Endothelial cell of umbilical vein (primary cell): ENCODE data around the gene CASR. TPM values are rescaled to one million over a fixed set of nuclear protein-coding genes. Genes with fewer than 3 reads are reported as not detected.

ENCODE experiments used
- BruUV-seq: library from RNA; stranded (reverse); fragments of 400-500 nt; replicated peaks from 2 replicates; lab custom pipeline; 2021; lab: Mats Ljungman, UMichigan
- CTCF ChIA-PET: fragments of 300-600, 350-600 bp; sonication (Branson Sonifier 250); formaldehyde crosslinking; loops from one replicate; lab custom pipeline; 2021; ENCODE audit warnings: antibody characterized with exemption, inconsistent platforms; lab: Charles Lee
- POLR2A ChIA-PET: fragments of 300-600, 350-600 bp; sonication (Branson Sonifier 250); formaldehyde crosslinking; loops from one replicate; lab custom pipeline; 2021; ENCODE audit warnings: antibody characterized with exemption, inconsistent platforms; lab: Charles Lee
- DNase-seq: peaks from one replicate; pipeline ENCODE4 v3.0.0-alpha.2; 2011; ENCODE audit warnings: low read depth, low spot score
- FAIRE-seq: peaks from 2 replicates; lab custom pipeline; 2011; peaks lifted over from hg19 to GRCh38; lab: Jason Lieb, UNC
- H2AFZ ChIP-seq: 2 replicates; pipeline ENCODE4 v1.6.0; 2012; ENCODE audit warnings: low read depth, low read length, control low read depth, inconsistent platforms
- H3K27ac ChIP-seq: 2 replicates; pipeline ENCODE4 v1.5.1; 2011; ENCODE audit warnings: low read depth, mild to moderate bottlenecking, control low read depth, low read length, moderate library complexity; ENCODE audit not compliant: insufficient read depth
- H3K27me3 ChIP-seq, 2 experiments: 2 replicates each; pipeline versions ENCODE4 v1.6.0 to v1.6.1; 2011; ENCODE audit warnings: low read length in 2 of 2, mixed read lengths in 1 of 2; ENCODE audit not compliant: control insufficient read depth in 2 of 2, insufficient read depth in 2 of 2
- H3K36me3 ChIP-seq, 2 experiments: 2 replicates in 1 of 2; 3 replicates in 1 of 2; pipeline ENCODE4 v1.5.1; 2011; ENCODE audit warnings: low read length in 2 of 2, mild to moderate bottlenecking in 1 of 2, moderate library complexity in 1 of 2; ENCODE audit not compliant: control insufficient read depth in 2 of 2, insufficient read depth in 2 of 2; ENCODE audit errors: extremely low read depth in 1 of 2
- H3K4me1 ChIP-seq: 3 replicates; pipeline ENCODE4 v1.5.1; 2011; ENCODE audit warnings: mild to moderate bottlenecking, low read length; ENCODE audit not compliant: control insufficient read depth, insufficient read depth; ENCODE audit errors: extremely low read depth
- H3K4me2 ChIP-seq: 2 replicates; pipeline ENCODE4 v1.6.1; 2011; ENCODE audit warnings: low read length, control low read depth, mixed read lengths; ENCODE audit not compliant: insufficient read depth
- H3K4me3 ChIP-seq, 3 experiments: fragments of 200-600 bp in 1 of 3; sonication (generic), shearing (Covaris generic) in 1 of 3; replicated peaks in 1 of 3; 2 replicates each; pipeline ENCODE4 v1.5.1; 2011 to 2016; ENCODE audit warnings: control low read depth in 3 of 3, low read length in 3 of 3, mild to moderate bottlenecking in 2 of 3, inconsistent platforms in 1 of 3, low read depth in 1 of 3, moderate library complexity in 1 of 3; ENCODE audit not compliant: insufficient read depth in 1 of 3
- H3K79me2 ChIP-seq: 2 replicates; pipeline ENCODE4 v1.6.0; 2012; ENCODE audit warnings: low read length, inconsistent platforms; ENCODE audit not compliant: control insufficient read depth, insufficient read depth
- H3K9ac ChIP-seq: replicated peaks from 2 replicates; pipeline ENCODE3; 2011; ENCODE audit warnings: low read length, control low read depth; ENCODE audit not compliant: insufficient read depth; ENCODE audit errors: extremely low read depth
- H3K9me1 ChIP-seq: replicated peaks from 3 replicates; pipeline ENCODE4 v1.6.0; 2011; ENCODE audit warnings: mild to moderate bottlenecking, low read length; ENCODE audit not compliant: control insufficient read depth, insufficient read depth; ENCODE audit errors: extremely low read depth
- H3K9me3 ChIP-seq: replicated peaks from 2 replicates; pipeline ENCODE4 v1.5.1; 2012; ENCODE audit warnings: low read length, inconsistent platforms; ENCODE audit not compliant: control insufficient read depth, insufficient read depth
- H4K20me1 ChIP-seq: replicated peaks from 2 replicates; pipeline ENCODE3; 2011; ENCODE audit warnings: mild to moderate bottlenecking, low read length; ENCODE audit not compliant: control insufficient read depth, insufficient read depth; ENCODE audit errors: extremely low read depth
- CTCF ChIP-seq, 2 donors: IDR thresholded peaks; 1 replicate in 1 of 2; 2 replicates in 1 of 2; pipeline ENCODE4 v1.5.1; 2011; ENCODE audit warnings: low read length in 2 of 2, mild to moderate bottlenecking in 2 of 2, moderate library complexity in 2 of 2, control low read depth in 1 of 2, inconsistent platforms in 1 of 2, low read depth in 1 of 2; ENCODE audit not compliant: insufficient read depth in 1 of 2; ENCODE audit errors: extremely low read depth in 1 of 2
- EZH2 ChIP-seq: IDR thresholded peaks from 2 replicates; pipeline ENCODE4 v1.6.1; 2012; ENCODE audit warnings: borderline replicate concordance, low read depth, mild to moderate bottlenecking, moderate library complexity, low read length, inconsistent platforms; ENCODE audit not compliant: severe bottlenecking
- FOS ChIP-seq: IDR thresholded peaks from 2 replicates; pipeline ENCODE4 v1.6.1; 2011; ENCODE audit warnings: mild to moderate bottlenecking, low read length, moderate library complexity, borderline replicate concordance; ENCODE audit not compliant: insufficient read depth
- GATA2 ChIP-seq: IDR thresholded peaks from 2 replicates; pipeline ENCODE4 v1.7.0; 2011; ENCODE audit warnings: low read depth, mild to moderate bottlenecking, moderate library complexity, mixed read lengths, low read length; ENCODE audit not compliant: insufficient read length, insufficient read depth
- JUN ChIP-seq: IDR thresholded peaks from 2 replicates; pipeline ENCODE4 v1.6.1; 2011; ENCODE audit warnings: borderline replicate concordance, low read depth; ENCODE audit not compliant: insufficient read length, insufficient read depth
- MAX ChIP-seq: IDR thresholded peaks from 2 replicates; pipeline ENCODE4 v1.6.1; 2011; ENCODE audit not compliant: insufficient read depth, insufficient read length
- MYC ChIP-seq: IDR thresholded peaks from one replicate; pipeline ENCODE4 v1.6.1; 2011; ENCODE audit warnings: mild to moderate bottlenecking, low read depth, low read length
- POLR2A ChIP-seq: IDR thresholded peaks from 2 replicates; pipeline ENCODE4 v1.6.1; 2012; ENCODE audit warnings: low read depth, mild to moderate bottlenecking, control low read depth, low read length
- POLR2AphosphoS5 ChIP-seq: IDR thresholded peaks from 2 replicates; pipeline ENCODE4 v1.6.1; 2012; ENCODE audit warnings: low read depth, mild to moderate bottlenecking, control low read depth, low read length, moderate library complexity; ENCODE audit not compliant: insufficient read depth
- dilution Hi-C: fragments of 300-500 bp; cut with MboI; formaldehyde crosslinking; loops from one replicate; pipeline ENCODE4 v1.15.0; 2019; ENCODE audit warnings: low sequenced_read_pairs; ENCODE audit not compliant: extremely low pct_ligation_motif_present
- intact Hi-C: fragments of 100-400 bp; cut with micrococcal nuclease; formaldehyde crosslinking; loops from one replicate; pipeline ENCODE4 v1.10.0; 2022
- polyA plus RNA-seq, 4 experiments: library from polyadenylated mRNA; depleted of rRNA in 3 of 4; stranded (reverse) in 3 of 4; unstranded in 1 of 4; fragments of >200 nt; gene quantifications; 2 replicates each; pipeline versions ENCODE4 v1.2.1 to v1.2.3, GENCODE V29; 2011 to 2012; ENCODE audit warnings: missing spikeins in 1 of 4
- total RNA-seq: library from RNA; stranded (reverse); gene quantifications from 2 replicates; pipeline ENCODE4 v1.2.3, GENCODE V29; 2021

The CASR gene
- total and polyA plus RNA-seq, 2 donors (not counting 3 experiments of a cell fraction or from before 2014, with no cell fraction given), result not detected

GRCh38 chr3:122198966-122199365, 15.5 kb downstream of the CASR start:
- H2AFZ ChIP-seq, result no peak overlapping the region
- no peaks in the 10 kb centered on the region for H3K4me1 ChIP-seq
- CTCF ChIA-PET, result no interaction called here
- H3K36me3 ChIP-seq, result no peaks in the 10 kb centered on the region
- FAIRE-seq (no peak), DNase-seq (no peak)
- no peak overlapping the region for H3K4me3 ChIP-seq
- POLR2A ChIA-PET, result no interaction called here
- H4K20me1 ChIP-seq, result no peaks in the 10 kb centered on the region
- TF ChIP-seq POLR2A (no peak), JUN (no peak), EZH2 (no peak), GATA2 (no peak), CTCF (IDR thresholded peaks at IDR 0.05; ENCODE audit: extremely low read depth in 1 of 2, insufficient read depth in 1 of 2, low read depth in 1 of 2, low read length in 2 of 2) (no peak), POLR2AphosphoS5 (no peak), MYC (no peak), MAX (no peak), FOS (no peak)
- no TSS peak for BruUV-seq
- dilution Hi-C loops, result no loop called here
- intact Hi-C loops, result no loop called here
- no peaks in the 10 kb centered on the region for H3K9me1 ChIP-seq
- H3K27me3 ChIP-seq, result peaks cover 0 to 2% of the 10 kb centered on the region in 2 experiments
- no peak overlapping the region for H3K4me2 ChIP-seq
- H3K9ac ChIP-seq, result no peak overlapping the region
- H3K9me3 ChIP-seq, result no peaks in the 10 kb centered on the region
- no peak overlapping the region for H3K27ac ChIP-seq
- no peaks in the 10 kb centered on the region for H3K79me2 ChIP-seq
